Vagina (tissue), 2 donors: ENCODE measurements around the gene LIN9.

Experiments
- POLR2A ChIP-seq, 2 donors: fragments of 450-650 bp; IDR thresholded peaks; one replicate each; pipeline ENCODE4 v1.6.1; 2017; ENCODE audit warnings: antibody characterized with exemption in 2 of 2, mild to moderate bottlenecking in 2 of 2, moderate library complexity in 2 of 2
- TF ChIP-seq, protein P1 (sequence below), 3 experiments: fragments of 450-650 bp in 2 of 3; fragments of 200-600 bp in 1 of 3; sonication (generic) in 1 of 3; IDR thresholded peaks; one replicate each; pipeline ENCODE4 v1.5.1; 2017 to 2019; ENCODE audit warnings: antibody characterized with exemption in 3 of 3, mild to moderate bottlenecking in 2 of 3, moderate library complexity in 2 of 3

DNA sequence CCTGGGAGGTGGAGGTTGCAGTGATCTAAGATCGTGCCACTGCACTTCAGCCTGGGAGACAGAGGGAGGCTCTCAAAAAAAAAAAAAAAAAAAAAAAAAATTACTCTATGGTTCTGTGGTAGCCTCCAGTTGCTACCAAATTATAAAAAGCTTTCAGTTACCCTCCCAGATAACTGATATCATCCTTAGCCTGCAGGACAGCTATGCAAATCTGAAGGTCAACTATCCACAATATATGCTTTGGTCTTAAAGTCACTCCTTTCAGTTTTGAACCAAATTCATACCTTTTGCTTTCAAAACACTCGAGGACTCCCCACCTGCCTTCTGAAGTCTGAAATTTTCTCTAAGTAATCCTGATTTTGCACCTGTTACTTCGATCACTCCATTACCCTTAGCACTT lies 82.4 kb downstream of the LIN9 start:
- TF ChIP-seq, protein P1, sequence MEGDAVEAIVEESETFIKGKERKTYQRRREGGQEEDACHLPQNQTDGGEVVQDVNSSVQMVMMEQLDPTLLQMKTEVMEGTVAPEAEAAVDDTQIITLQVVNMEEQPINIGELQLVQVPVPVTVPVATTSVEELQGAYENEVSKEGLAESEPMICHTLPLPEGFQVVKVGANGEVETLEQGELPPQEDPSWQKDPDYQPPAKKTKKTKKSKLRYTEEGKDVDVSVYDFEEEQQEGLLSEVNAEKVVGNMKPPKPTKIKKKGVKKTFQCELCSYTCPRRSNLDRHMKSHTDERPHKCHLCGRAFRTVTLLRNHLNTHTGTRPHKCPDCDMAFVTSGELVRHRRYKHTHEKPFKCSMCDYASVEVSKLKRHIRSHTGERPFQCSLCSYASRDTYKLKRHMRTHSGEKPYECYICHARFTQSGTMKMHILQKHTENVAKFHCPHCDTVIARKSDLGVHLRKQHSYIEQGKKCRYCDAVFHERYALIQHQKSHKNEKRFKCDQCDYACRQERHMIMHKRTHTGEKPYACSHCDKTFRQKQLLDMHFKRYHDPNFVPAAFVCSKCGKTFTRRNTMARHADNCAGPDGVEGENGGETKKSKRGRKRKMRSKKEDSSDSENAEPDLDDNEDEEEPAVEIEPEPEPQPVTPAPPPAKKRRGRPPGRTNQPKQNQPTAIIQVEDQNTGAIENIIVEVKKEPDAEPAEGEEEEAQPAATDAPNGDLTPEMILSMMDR (IDR thresholded peaks at IDR 0.05) = no peak
- no peak for TF ChIP-seq POLR2A (IDR thresholded peaks at IDR 0.05)
